ENCODE measurements around the gene PNPLA1.

Gene PNPLA1

DNA sequence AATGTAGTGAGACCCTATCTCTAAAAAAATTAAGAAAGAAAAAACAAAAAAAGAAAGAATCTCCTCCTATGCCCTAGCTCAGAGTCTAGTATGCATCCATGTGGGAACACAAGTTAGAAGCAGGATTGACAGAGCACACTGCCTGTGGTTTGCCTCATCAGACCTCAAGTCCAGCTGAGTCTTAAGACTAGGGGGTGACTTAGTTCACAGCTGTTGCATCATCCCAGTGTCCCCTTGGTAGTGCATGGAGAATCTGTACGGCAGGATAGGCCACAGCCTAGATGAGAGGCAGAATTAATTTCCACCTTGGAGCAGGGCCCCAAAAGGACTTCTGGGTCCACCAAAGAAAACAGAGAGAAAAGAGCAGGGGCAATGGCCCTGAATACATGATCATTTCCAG is 13.7 kb downstream of the PNPLA1 start:
- no peak for TF ChIP-seq CTCF (conservative IDR thresholded peaks at IDR 0.05; ENCODE audit: low read depth, low read length)
- DNase-seq (ENCODE audit: low read depth): no peak
- H3K4me3 ChIP-seq (ENCODE audit: low read depth, low read length): no peak overlapping the region

DNA sequence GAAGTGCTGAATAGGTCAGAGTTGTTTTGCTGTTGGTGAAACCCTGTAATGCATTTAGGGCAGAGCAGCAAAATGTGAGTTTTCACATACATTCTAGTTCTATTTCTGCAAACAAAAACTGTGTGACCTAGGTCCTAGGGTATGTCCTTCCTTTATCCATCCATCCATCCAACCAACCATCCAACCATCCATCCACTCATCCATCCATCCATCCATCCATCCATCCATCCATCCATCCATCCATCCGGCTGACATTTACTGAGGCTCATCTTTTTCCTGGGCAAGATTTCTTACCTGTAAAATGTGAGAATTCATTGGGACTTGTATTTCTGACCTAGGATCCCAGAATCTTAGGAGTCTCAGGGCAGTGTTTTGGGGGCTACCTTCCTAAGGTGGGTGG is 14.5 kb downstream of the PNPLA1 start:
- TF ChIP-seq CTCF (conservative IDR thresholded peaks at IDR 0.05; ENCODE audit: low read depth, low read length): no peak
- DNase-seq (ENCODE audit: low read depth): no peak
- H3K4me3 ChIP-seq (ENCODE audit: low read depth, low read length): no peak overlapping the region

- DNase-seq (ENCODE audit: low read depth): no peak
- TF ChIP-seq CTCF (conservative IDR thresholded peaks at IDR 0.05; ENCODE audit: low read depth, low read length): no peak
- H3K4me3 ChIP-seq (ENCODE audit: low read depth, low read length): no peak overlapping the region
Observed at GRCh38 chr6:36285187-36285671, 15.4 kb downstream of the PNPLA1 start.

GRCh38 chr6:36285797-36286196 is 15.9 kb downstream of the PNPLA1 start:
- DNase-seq (ENCODE audit: low read depth): no peak
- H3K4me3 ChIP-seq (ENCODE audit: low read depth, low read length): no peak overlapping the region
- TF ChIP-seq CTCF (conservative IDR thresholded peaks at IDR 0.05; ENCODE audit: low read depth, low read length): no peak

DNA sequence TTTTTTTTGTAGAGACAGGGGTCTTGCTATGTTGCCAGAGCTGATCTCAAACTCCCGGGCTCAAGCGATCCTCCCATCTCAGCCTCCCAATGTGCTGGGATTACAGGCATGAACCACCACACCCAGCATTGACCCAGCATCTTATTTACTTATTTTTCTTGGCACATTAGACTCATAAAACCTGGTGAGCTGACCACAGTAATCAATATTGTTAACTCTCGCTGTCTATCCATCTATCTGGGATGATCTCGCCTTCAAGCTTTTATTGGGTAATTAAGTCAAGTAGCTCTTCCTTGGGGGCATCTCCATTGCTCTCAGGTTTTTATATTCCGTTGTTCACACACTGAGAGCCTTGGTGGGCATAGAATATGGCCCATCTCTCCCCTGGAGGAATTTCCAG is 17.0 kb downstream of the PNPLA1 start:
- TF ChIP-seq CTCF (conservative IDR thresholded peaks at IDR 0.05; ENCODE audit: low read depth, low read length): no peak
- DNase-seq (ENCODE audit: low read depth): no peak
- no peak overlapping the region for H3K4me3 ChIP-seq (ENCODE audit: low read depth, low read length)

DNA sequence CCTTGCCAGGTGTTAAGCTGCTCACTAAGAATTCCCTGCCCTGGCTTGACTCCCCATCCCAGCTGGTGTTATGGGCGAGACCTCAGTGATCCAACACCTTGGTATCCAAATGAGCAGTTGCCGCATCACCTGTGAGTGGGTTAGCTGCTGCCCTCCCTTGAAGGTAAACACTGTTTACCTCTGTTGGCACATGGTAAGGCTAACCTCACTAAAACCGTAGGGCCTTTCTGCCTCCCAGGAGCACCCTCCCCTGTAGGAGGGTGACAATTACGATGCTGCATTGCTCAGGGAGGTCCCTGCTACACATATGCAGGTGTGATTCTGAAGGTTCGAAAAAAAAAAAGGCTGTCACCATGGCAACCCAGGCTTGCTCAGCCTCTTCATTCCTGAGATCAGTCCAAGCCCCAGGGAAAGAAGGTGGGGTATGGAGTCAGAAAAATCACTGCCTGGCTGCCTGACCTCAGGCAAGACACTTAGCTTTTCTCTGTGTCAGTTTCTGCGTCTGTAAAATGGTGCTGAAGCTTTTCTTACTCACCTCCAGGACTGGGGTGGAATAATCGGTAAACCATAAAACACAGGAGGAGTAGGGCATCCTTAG is 19.5 kb downstream of the PNPLA1 start:
- no peak for TF ChIP-seq CTCF (conservative IDR thresholded peaks at IDR 0.05; ENCODE audit: low read depth, low read length)
- DNase-seq (ENCODE audit: low read depth): no peak
- H3K4me3 ChIP-seq (ENCODE audit: low read depth, low read length): no peak overlapping the region
